PFSK-1 (cell line): Measurements from ENCODE around the gene MAGI2.

ENCODE experiments used
- FOXP2 ChIP-seq: optimal IDR thresholded peaks from 2 replicates; pipeline ENCODE3; 2011; ENCODE audit warnings: borderline replicate concordance, control low read depth, inconsistent platforms; ENCODE audit not compliant: insufficient read depth; ENCODE audit errors: extremely low read length, extremely low read depth
- POLR2AphosphoS5 ChIP-seq: IDR thresholded peaks from 2 replicates; pipeline ENCODE4 v1.6.1; 2012; ENCODE audit warnings: low read depth, mild to moderate bottlenecking, control low read depth, low read length, moderate library complexity
- SIN3A ChIP-seq: IDR thresholded peaks from 2 replicates; pipeline ENCODE4 v1.6.1; 2012; ENCODE audit warnings: mild to moderate bottlenecking, low read length, moderate library complexity, borderline replicate concordance; ENCODE audit not compliant: insufficient read depth
- TAF1 ChIP-seq: IDR thresholded peaks from 2 replicates; pipeline ENCODE4 v1.6.1; 2012; ENCODE audit warnings: low read length, control low read depth, borderline replicate concordance; ENCODE audit not compliant: insufficient read depth
- TF ChIP-seq, protein P1 (sequence below), 2 experiments: IDR thresholded peaks; 2 replicates each; pipeline versions ENCODE4 v1.6.1 to v1.8.0; 2011 to 2012; ENCODE audit warnings: low read depth in 2 of 2, low read length in 2 of 2, control low read depth in 1 of 2, inconsistent platforms in 1 of 2, mild to moderate bottlenecking in 1 of 2, moderate library complexity in 1 of 2; ENCODE audit not compliant: insufficient read depth in 1 of 2

MAGI2 gene

GRCh38 chr7:78002021-78002420 is 1451.4 kb downstream of the MAGI2 start:
- TF ChIP-seq TAF1 (no peak), SIN3A (no peak), FOXP2 (no peak), POLR2AphosphoS5 (no peak)
- TF ChIP-seq, protein P1, sequence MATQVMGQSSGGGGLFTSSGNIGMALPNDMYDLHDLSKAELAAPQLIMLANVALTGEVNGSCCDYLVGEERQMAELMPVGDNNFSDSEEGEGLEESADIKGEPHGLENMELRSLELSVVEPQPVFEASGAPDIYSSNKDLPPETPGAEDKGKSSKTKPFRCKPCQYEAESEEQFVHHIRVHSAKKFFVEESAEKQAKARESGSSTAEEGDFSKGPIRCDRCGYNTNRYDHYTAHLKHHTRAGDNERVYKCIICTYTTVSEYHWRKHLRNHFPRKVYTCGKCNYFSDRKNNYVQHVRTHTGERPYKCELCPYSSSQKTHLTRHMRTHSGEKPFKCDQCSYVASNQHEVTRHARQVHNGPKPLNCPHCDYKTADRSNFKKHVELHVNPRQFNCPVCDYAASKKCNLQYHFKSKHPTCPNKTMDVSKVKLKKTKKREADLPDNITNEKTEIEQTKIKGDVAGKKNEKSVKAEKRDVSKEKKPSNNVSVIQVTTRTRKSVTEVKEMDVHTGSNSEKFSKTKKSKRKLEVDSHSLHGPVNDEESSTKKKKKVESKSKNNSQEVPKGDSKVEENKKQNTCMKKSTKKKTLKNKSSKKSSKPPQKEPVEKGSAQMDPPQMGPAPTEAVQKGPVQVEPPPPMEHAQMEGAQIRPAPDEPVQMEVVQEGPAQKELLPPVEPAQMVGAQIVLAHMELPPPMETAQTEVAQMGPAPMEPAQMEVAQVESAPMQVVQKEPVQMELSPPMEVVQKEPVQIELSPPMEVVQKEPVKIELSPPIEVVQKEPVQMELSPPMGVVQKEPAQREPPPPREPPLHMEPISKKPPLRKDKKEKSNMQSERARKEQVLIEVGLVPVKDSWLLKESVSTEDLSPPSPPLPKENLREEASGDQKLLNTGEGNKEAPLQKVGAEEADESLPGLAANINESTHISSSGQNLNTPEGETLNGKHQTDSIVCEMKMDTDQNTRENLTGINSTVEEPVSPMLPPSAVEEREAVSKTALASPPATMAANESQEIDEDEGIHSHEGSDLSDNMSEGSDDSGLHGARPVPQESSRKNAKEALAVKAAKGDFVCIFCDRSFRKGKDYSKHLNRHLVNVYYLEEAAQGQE (IDR thresholded peaks at IDR 0.05; ENCODE audit: insufficient read depth in 1 of 2, low read depth in 2 of 2, low read length in 2 of 2), result no peak

DNA sequence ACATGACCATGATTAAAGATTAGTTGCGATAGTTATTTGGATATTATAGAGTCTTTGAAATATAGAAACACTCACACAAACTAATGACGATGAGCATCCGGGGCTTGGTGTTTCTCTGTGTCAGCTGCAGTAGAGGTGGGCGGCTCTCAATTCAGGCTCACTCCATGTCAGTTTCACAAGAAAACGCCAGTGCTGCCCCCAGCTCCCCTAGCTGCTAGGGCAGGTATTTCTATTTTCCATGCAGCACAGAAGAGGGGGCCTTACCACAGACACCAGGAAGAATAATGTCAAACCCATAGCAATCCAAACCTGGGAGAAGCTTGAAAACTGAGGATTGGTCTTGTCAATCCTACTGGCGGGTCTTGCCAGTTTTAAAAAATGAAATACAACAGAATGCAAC is 1457.8 kb downstream of the MAGI2 start:
- no peak for TF ChIP-seq FOXP2
- TF ChIP-seq, protein P1 (IDR thresholded peaks at IDR 0.05; ENCODE audit: insufficient read depth in 1 of 2, low read depth in 2 of 2, low read length in 2 of 2), result no peak

- no peak for TF ChIP-seq POLR2AphosphoS5
- no peak for TF ChIP-seq SIN3A
- no peak for TF ChIP-seq FOXP2
- no peak for TF ChIP-seq TAF1
- TF ChIP-seq, protein P1 (IDR thresholded peaks at IDR 0.05; ENCODE audit: insufficient read depth in 1 of 2, low read depth in 2 of 2, low read length in 2 of 2), result no peak
These were observed 1459.6 kb downstream of the MAGI2 start for GRCh38 chr7:77993838-77994237.

DNA sequence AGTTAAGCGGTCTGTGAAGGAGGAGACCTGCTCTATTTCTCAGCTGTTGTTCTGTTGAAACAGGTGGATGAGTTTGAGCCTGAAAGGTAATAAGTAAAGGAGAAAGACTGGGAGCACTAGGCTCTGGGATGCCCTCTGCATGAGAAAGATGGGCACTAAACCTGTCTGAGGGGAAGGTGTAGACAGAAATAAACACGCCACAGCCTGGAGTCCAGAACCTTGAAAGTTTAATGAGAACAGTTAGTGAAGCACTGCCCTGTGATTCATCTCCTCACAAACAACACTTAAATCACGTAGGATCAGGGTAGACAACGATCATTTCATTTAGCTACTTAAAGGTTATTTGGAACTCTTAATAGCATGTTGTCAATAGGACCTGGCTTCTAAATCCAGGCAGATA is 1461.8 kb downstream of the MAGI2 start:
- TF ChIP-seq, protein P1 (IDR thresholded peaks at IDR 0.05; ENCODE audit: insufficient read depth in 1 of 2, low read depth in 2 of 2, low read length in 2 of 2), result no peak
- TF ChIP-seq FOXP2 (no peak), SIN3A (no peak), POLR2AphosphoS5 (no peak), TAF1 (no peak)

- TF ChIP-seq FOXP2 (no peak), TAF1 (no peak), POLR2AphosphoS5 (no peak), SIN3A (no peak)
- TF ChIP-seq, protein P1 (IDR thresholded peaks at IDR 0.05; ENCODE audit: insufficient read depth in 1 of 2, low read depth in 2 of 2, low read length in 2 of 2), result no peak
These were observed 1463.4 kb downstream of the MAGI2 start for GRCh38 chr7:77989981-77990566.
